GM12878 (cell line): ENCODE results near the gene TULP4. TPM values are rescaled to one million over a fixed set of nuclear protein-coding genes. Genes with fewer than 3 reads are reported as not detected.

Experiments
- ATAC-seq: fragments of 200-7000 bp; cut with Tn5 transposase; 3 replicates; pipeline ENCODE4 v1.9.1; 2020; ENCODE audit warnings: mild to moderate bottlenecking, moderate library complexity
- BruUV-seq: library from RNA; stranded (reverse); fragments of 400-500 nt; replicated peaks from 2 replicates; lab custom pipeline; 2021; lab: Mats Ljungman, UMichigan
- CTCF ChIA-PET: fragments of 300-600 bp; sonication (Branson Sonifier 250); formaldehyde crosslinking; extraction: SDS; loops from one replicate; lab custom pipeline; 2021; ENCODE audit warnings: inconsistent platforms; lab: Yijun Ruan, JAX
- POLR2A ChIA-PET: fragments of 350-600 bp; formaldehyde crosslinking; extraction: SDS; loops from one replicate; lab custom pipeline; 2021; ENCODE audit warnings: inconsistent platforms; lab: Charles Lee
- RAD21 ChIA-PET: fragments of 300-600 bp; sonication (Branson Sonifier 250); formaldehyde crosslinking; loops from one replicate; lab custom pipeline; 2023; ENCODE audit warnings: antibody characterized with exemption; ENCODE audit not compliant: unreplicated experiment; lab: Charles Lee
- SMC1A ChIA-PET: fragments of 300-600 bp; sonication (Branson Sonifier 250); formaldehyde crosslinking; loops from one replicate; lab custom pipeline; 2023; ENCODE audit not compliant: unreplicated experiment, uncharacterized antibody; lab: Charles Lee
- DNase-seq: peaks from one replicate; pipeline ENCODE4 v3.0.0-alpha.2; 2011; ENCODE audit warnings: low read depth, low spot score
- FAIRE-seq: peaks from 3 replicates; lab custom pipeline; 2011; peaks lifted over from hg19 to GRCh38; lab: Jason Lieb, UNC
- H2AFZ ChIP-seq: 2 replicates; pipeline ENCODE4 v1.6.0; 2011; ENCODE audit warnings: low read depth, low read length, control low read depth; ENCODE audit not compliant: control insufficient read depth
- H3K27ac ChIP-seq: 2 replicates; pipeline ENCODE4 v1.5.1; 2011; ENCODE audit warnings: control low read depth; ENCODE audit not compliant: control insufficient read depth, insufficient read depth
- H3K27me3 ChIP-seq, 2 experiments: replicated peaks in 1 of 2; 2 replicates each; pipeline versions ENCODE4 v1.6.0 to v1.6.1; 2011; ENCODE audit warnings: low read length in 1 of 2; ENCODE audit not compliant: control insufficient read depth in 2 of 2, insufficient read depth in 2 of 2
- H3K36me3 ChIP-seq, 2 experiments: 2 replicates each; pipeline ENCODE4 v1.5.1; 2011; ENCODE audit warnings: low read length in 1 of 2; ENCODE audit not compliant: control insufficient read depth in 2 of 2, insufficient read depth in 2 of 2
- H3K4me1 ChIP-seq: 2 replicates; pipeline ENCODE4 v1.6.1; 2011; ENCODE audit warnings: mild to moderate bottlenecking, low read length, moderate library complexity, mixed read lengths; ENCODE audit not compliant: control insufficient read depth, insufficient read depth
- H3K4me2 ChIP-seq: 2 replicates; pipeline ENCODE4 v1.6.0; 2011; ENCODE audit warnings: control low read depth; ENCODE audit not compliant: control insufficient read depth, insufficient read depth
- H3K4me3 ChIP-seq: fragments of 200-600 bp; sonication (generic); 2 replicates; pipeline ENCODE4 v1.5.1; 2016
- H3K79me2 ChIP-seq: 2 replicates; pipeline ENCODE4 v1.6.0; 2011; ENCODE audit warnings: low read length; ENCODE audit not compliant: control insufficient read depth, insufficient read depth
- H3K9ac ChIP-seq: 2 replicates; pipeline ENCODE4 v1.8.0; 2011; ENCODE audit warnings: low read length, control low read depth, mixed read lengths; ENCODE audit not compliant: control insufficient read depth, insufficient read depth
- H3K9me3 ChIP-seq: replicated peaks from 3 replicates; pipeline ENCODE4 v1.5.1; 2011; ENCODE audit warnings: mild to moderate bottlenecking, low read length; ENCODE audit not compliant: control insufficient read depth, insufficient read depth
- H4K20me1 ChIP-seq: 2 replicates; pipeline ENCODE4 v1.6.0; 2011; ENCODE audit not compliant: control insufficient read depth, insufficient read depth
- MAX ChIP-seq: IDR thresholded peaks from 2 replicates; pipeline ENCODE4 v1.6.1; 2012; ENCODE audit warnings: low read depth, low read length, improper control_type of control experiment
- RAD21 ChIP-seq: IDR thresholded peaks from 2 replicates; pipeline ENCODE4 v1.6.1; 2011; ENCODE audit warnings: mild to moderate bottlenecking, low read depth, low read length, moderate library complexity; ENCODE audit not compliant: insufficient read depth
- SRF ChIP-seq, 2 experiments: IDR thresholded peaks; 2 replicates each; pipeline ENCODE4 v1.6.1; 2011; ENCODE audit warnings: low read depth in 2 of 2, low read length in 2 of 2, mild to moderate bottlenecking in 1 of 2, moderate library complexity in 1 of 2
- ZNF207 ChIP-seq: fragments of 450-650 bp; IDR thresholded peaks from 2 replicates; pipeline ENCODE4 v1.6.1; 2014; ENCODE audit warnings: antibody characterized with exemption, mild to moderate bottlenecking, borderline replicate concordance
- WGBS: methylation state at CpG from one replicate; pipeline ENCODE4 v1.1.6; 2016; ENCODE audit warnings: low lambda C conversion rate; ENCODE audit not compliant: insufficient replicate concordance, insufficient coverage; ENCODE audit errors: missing lambda C conversion rate; 5-methylcytosine and 5-hydroxymethylcytosine counted together
- in situ Hi-C: fragments of 300-500 bp; cut with MboI; formaldehyde crosslinking; loops from 9 replicates; pipeline ENCODE4 v1.14.3; 2018; ENCODE audit warnings: mixed read lengths
- intact Hi-C: fragments of 100-400 bp; cut with micrococcal nuclease; formaldehyde crosslinking; loops from one replicate; pipeline ENCODE4 v1.14.2; 2022; ENCODE audit not compliant: unreplicated experiment
- polyA plus RNA-seq, 11 experiments: library from polyadenylated mRNA; depleted of rRNA in 4 of 11; unstranded in 6 of 11; stranded (reverse) in 5 of 11; fragments of >200 nt; fragmentation: Nextera tagmentation in 4 of 11; fragmentation: Illumina TruSeq in 1 of 11; extraction: Ambion mirVana in 4 of 11; extraction: Trizol in 1 of 11; gene quantifications; 1 replicate in 1 of 11; 2 replicates in 10 of 11; pipeline versions ENCODE4 v1.2.1 to v1.2.3, GENCODE V29; 2011 to 2016; ENCODE audit warnings: inconsistent platforms in 2 of 11, missing spikeins in 2 of 11, low read depth in 1 of 11
- total RNA-seq, 4 experiments: library from RNA; depleted of rRNA in 3 of 4; stranded (reverse); fragments of >200 nt in 3 of 4; fragmentation: Illumina TruSeq in 1 of 4; extraction: Trizol in 1 of 4; gene quantifications; 2 replicates each; pipeline versions ENCODE4 v1.2.1 to v1.2.3, GENCODE V29; 2013 to 2021
- TF ChIP-seq, protein P1 (sequence below): fragments of 450-650 bp; IDR thresholded peaks from 2 replicates; pipeline ENCODE4 v1.6.1; 2014; ENCODE audit warnings: mild to moderate bottlenecking
- TF ChIP-seq, protein P2 (sequence below), 3 experiments: IDR thresholded peaks in 2 of 3; conservative IDR thresholded peaks in 1 of 3; 2 replicates each; pipeline ENCODE4 v1.5.1; 2011; ENCODE audit warnings: low read depth in 3 of 3, low read length in 3 of 3, mild to moderate bottlenecking in 3 of 3, control low read depth in 2 of 3, moderate library complexity in 2 of 3, inconsistent platforms in 1 of 3, mixed read lengths in 1 of 3; ENCODE audit not compliant: control insufficient read depth in 2 of 3, insufficient read depth in 1 of 3; ENCODE audit errors: extremely low read depth in 1 of 3

TULP4 gene
- total and polyA plus RNA-seq, 10 of the 15 experiments (the other 5 are each of a cell fraction or from before 2014, with no cell fraction given) = 0.73 to 31.8 (median 14.0) TPM

GRCh38 chr6:158492881-158493280 lies 180.6 kb downstream of the TULP4 start:
- no peak for ATAC-seq
- no peaks in the 10 kb centered on the region for H3K27me3 ChIP-seq
- H3K9ac ChIP-seq = no peak overlapping the region
- TF ChIP-seq, protein P1, sequence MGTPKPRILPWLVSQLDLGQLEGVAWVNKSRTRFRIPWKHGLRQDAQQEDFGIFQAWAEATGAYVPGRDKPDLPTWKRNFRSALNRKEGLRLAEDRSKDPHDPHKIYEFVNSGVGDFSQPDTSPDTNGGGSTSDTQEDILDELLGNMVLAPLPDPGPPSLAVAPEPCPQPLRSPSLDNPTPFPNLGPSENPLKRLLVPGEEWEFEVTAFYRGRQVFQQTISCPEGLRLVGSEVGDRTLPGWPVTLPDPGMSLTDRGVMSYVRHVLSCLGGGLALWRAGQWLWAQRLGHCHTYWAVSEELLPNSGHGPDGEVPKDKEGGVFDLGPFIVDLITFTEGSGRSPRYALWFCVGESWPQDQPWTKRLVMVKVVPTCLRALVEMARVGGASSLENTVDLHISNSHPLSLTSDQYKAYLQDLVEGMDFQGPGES = no peak
- no peak for TF ChIP-seq ZNF207
- no peak for TF ChIP-seq MAX
- H3K4me2 ChIP-seq = no peak overlapping the region
- ChIA-PET SMC1A (interaction anchor here (1.2 to 2.0 kb wide), 2 partner anchors 10 to 19 kb away, joined by 3 to 8 read pairs; no protein-coding TSS in a partner anchor), RAD21 (interaction anchor here (0.6 to 1.4 kb wide), 2 partner anchors 277 to 279 kb away, joined by 3 to 4 read pairs; no protein-coding TSS in a partner anchor), CTCF (no interaction called here), POLR2A (no interaction called here)
- intact Hi-C loops = no loop called here
- no peaks in the 10 kb centered on the region for H3K9me3 ChIP-seq
- BruUV-seq = no TSS peak
- no peak overlapping the region for H3K27ac ChIP-seq
- H3K79me2 ChIP-seq = no peaks in the 10 kb centered on the region
- no peak overlapping the region for H2AFZ ChIP-seq
- H3K36me3 ChIP-seq = no peaks in the 10 kb centered on the region; a peak in 1 of 4 replicates
- H3K4me3 ChIP-seq = no peak overlapping the region
- in situ Hi-C loops = no loop called here
- no peak for DNase-seq
- H3K4me1 ChIP-seq = no peaks in the 10 kb centered on the region
- 93% methylated on average over 3 of the region's 3 CpGs for WGBS
- H4K20me1 ChIP-seq = no peaks in the 10 kb centered on the region
- FAIRE-seq = peak; percentile 7

GRCh38 chr6:158496700-158497099 lies 184.4 kb downstream of the TULP4 start:
- H3K4me3 ChIP-seq = no peak overlapping the region
- H3K4me2 ChIP-seq = no peak overlapping the region
- BruUV-seq = no TSS peak
- POLR2A ChIA-PET = no interaction called here
- ATAC-seq = peak; percentile 51; the same call in 1 of the 3 replicates
- RAD21 ChIA-PET = interaction anchor here (0.8 to 1.8 kb wide), 6 partner anchors 8 to 282 kb away, joined by 3 to 10 read pairs (median 4); no protein-coding TSS in a partner anchor
- H4K20me1 ChIP-seq = no peaks in the 10 kb centered on the region
- 100% methylated on average over 3 of the region's 3 CpGs for WGBS
- H3K36me3 ChIP-seq = peaks cover 0 to under 1% of the 10 kb centered on the region in 2 experiments; a peak in 2 of 4 replicates
- no peak overlapping the region for H3K9ac ChIP-seq
- H3K79me2 ChIP-seq = no peaks in the 10 kb centered on the region
- TF ChIP-seq SRF (IDR thresholded peaks at IDR 0.05; ENCODE audit: low read depth in 2 of 2, low read length in 2 of 2) (no peak), RAD21 (peak; percentile 26; the same call in 1 of the 2 replicates)
- TF ChIP-seq, protein P2, sequence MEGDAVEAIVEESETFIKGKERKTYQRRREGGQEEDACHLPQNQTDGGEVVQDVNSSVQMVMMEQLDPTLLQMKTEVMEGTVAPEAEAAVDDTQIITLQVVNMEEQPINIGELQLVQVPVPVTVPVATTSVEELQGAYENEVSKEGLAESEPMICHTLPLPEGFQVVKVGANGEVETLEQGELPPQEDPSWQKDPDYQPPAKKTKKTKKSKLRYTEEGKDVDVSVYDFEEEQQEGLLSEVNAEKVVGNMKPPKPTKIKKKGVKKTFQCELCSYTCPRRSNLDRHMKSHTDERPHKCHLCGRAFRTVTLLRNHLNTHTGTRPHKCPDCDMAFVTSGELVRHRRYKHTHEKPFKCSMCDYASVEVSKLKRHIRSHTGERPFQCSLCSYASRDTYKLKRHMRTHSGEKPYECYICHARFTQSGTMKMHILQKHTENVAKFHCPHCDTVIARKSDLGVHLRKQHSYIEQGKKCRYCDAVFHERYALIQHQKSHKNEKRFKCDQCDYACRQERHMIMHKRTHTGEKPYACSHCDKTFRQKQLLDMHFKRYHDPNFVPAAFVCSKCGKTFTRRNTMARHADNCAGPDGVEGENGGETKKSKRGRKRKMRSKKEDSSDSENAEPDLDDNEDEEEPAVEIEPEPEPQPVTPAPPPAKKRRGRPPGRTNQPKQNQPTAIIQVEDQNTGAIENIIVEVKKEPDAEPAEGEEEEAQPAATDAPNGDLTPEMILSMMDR (IDR thresholded peaks at IDR 0.05 in 2 of 3, conservative IDR thresholded peaks at IDR 0.05 in 1 of 3; ENCODE audit: control insufficient read depth in 2 of 3, extremely low read depth in 1 of 3, insufficient read depth in 1 of 3, low read depth in 3 of 3, low read length in 3 of 3) = peak in 2 of 3 experiments; percentile 8 to 12; a peak in 1 of 6 replicates
- TF ChIP-seq, all 136 proteins: peak for 2
- H3K4me1 ChIP-seq = no peaks in the 10 kb centered on the region
- in situ Hi-C loops = no loop called here
- no peak overlapping the region for H3K27ac ChIP-seq
- DNase-seq = no peak
- H3K27me3 ChIP-seq = no peaks in the 10 kb centered on the region
- no peak for FAIRE-seq
- CTCF ChIA-PET = interaction anchor here (0.5 to 3.8 kb wide), 9 partner anchors 14 to 312 kb away, joined by 3 to 23 read pairs (median 4); no protein-coding TSS in a partner anchor
- intact Hi-C loops = no loop called here
- H2AFZ ChIP-seq = no peak overlapping the region
- SMC1A ChIA-PET = interaction anchor here (0.8 to 2.7 kb wide), 10 partner anchors 9 to 276 kb away, joined by 3 to 8 read pairs (median 4); no protein-coding TSS in a partner anchor
- H3K9me3 ChIP-seq = no peaks in the 10 kb centered on the region
